ENCODE measurements around the gene TAF10. TPM values are rescaled to one million over a fixed set of nuclear protein-coding genes. Genes with fewer than 3 reads are reported as not detected.

Gene TAF10
- total RNA-seq, 4 donors from 2014 or later, result 49.8 to 77.8 (median 65.7) TPM

DNA sequence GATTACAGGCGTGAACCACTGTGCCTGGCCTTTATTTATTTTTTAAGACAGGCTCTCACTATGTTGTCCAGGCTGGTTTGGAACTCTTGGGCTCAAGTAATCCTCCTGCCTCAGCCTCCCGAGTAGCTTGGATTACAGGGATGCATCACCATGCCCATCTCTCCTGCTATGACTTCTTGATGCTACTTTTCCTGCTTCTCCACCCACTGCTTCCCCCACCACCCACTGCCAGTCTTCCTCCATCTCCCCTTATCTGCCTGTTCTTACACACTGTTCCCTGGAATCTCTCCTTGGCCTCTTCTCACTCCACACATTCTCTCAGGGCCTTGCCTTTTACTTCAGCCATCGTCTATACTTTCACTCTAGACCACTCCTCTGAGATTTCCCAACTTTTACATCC is 24.5 kb upstream of the TAF10 start:
- peak overlapping the region in 1 of 4 donors; percentile 39 for H3K27ac ChIP-seq
- H3K9me3 ChIP-seq, result no peaks in the 10 kb centered on the region
- intact Hi-C loops (cut with DNase I; ENCODE audit: low total_unique reads) (no loop called here), in situ Hi-C loops (cut with MboI; ENCODE audit: low sequenced_read_pairs in 4 of 4) (no loop called here)
- TF ChIP-seq, protein P1, sequence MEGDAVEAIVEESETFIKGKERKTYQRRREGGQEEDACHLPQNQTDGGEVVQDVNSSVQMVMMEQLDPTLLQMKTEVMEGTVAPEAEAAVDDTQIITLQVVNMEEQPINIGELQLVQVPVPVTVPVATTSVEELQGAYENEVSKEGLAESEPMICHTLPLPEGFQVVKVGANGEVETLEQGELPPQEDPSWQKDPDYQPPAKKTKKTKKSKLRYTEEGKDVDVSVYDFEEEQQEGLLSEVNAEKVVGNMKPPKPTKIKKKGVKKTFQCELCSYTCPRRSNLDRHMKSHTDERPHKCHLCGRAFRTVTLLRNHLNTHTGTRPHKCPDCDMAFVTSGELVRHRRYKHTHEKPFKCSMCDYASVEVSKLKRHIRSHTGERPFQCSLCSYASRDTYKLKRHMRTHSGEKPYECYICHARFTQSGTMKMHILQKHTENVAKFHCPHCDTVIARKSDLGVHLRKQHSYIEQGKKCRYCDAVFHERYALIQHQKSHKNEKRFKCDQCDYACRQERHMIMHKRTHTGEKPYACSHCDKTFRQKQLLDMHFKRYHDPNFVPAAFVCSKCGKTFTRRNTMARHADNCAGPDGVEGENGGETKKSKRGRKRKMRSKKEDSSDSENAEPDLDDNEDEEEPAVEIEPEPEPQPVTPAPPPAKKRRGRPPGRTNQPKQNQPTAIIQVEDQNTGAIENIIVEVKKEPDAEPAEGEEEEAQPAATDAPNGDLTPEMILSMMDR (IDR thresholded peaks at IDR 0.05 in 4 of 5, conservative IDR thresholded peaks at IDR 0.05 in 1 of 5), result no peak
- TF ChIP-seq POLR2A (IDR thresholded peaks at IDR 0.05), result no peak
- DNase-seq, result no peak
- no peak for ATAC-seq
- H3K4me1 ChIP-seq, result peaks cover 14 to 44% of the 10 kb centered on the region in 2 donors
- H3K4me3 ChIP-seq, result no peak overlapping the region
- H3K36me3 ChIP-seq, result no peaks in the 10 kb centered on the region
- no peaks in the 10 kb centered on the region for H3K27me3 ChIP-seq

GRCh38 chr11:6635082-6635932 is 23.3 kb upstream of the TAF10 start:
- Histone ChIP-seq H3K36me3 (no peaks in the 10 kb centered on the region), H3K4me1 (peaks cover 14 to 44% of the 10 kb centered on the region in 2 donors), H3K27me3 (no peaks in the 10 kb centered on the region), H3K27ac (peak overlapping the region; percentile 39 to 52 (median 47)), H3K9me3 (no peaks in the 10 kb centered on the region), H3K4me3 (no peak overlapping the region)
- ATAC-seq (peak; percentile 50 to 56), DNase-seq (no peak)
- TF ChIP-seq POLR2A (IDR thresholded peaks at IDR 0.05), result no peak
- TF ChIP-seq, protein P1 (IDR thresholded peaks at IDR 0.05 in 4 of 5, conservative IDR thresholded peaks at IDR 0.05 in 1 of 5), result no peak
- intact Hi-C loops (cut with DNase I; ENCODE audit: low total_unique reads) (no loop called here), in situ Hi-C loops (cut with MboI; ENCODE audit: low sequenced_read_pairs in 4 of 4) (no loop called here)

- intact Hi-C loops (cut with DNase I; ENCODE audit: low total_unique reads) (no loop called here), in situ Hi-C loops (cut with MboI; ENCODE audit: low sequenced_read_pairs in 4 of 4) (no loop called here)
- DNase-seq, result no peak
- TF ChIP-seq POLR2A (IDR thresholded peaks at IDR 0.05), result no peak
- TF ChIP-seq, protein P1 (IDR thresholded peaks at IDR 0.05 in 4 of 5, conservative IDR thresholded peaks at IDR 0.05 in 1 of 5), result no peak
- H3K27me3 ChIP-seq, result no peaks in the 10 kb centered on the region
- no peaks in the 10 kb centered on the region for H3K36me3 ChIP-seq
- peaks cover 14 to 44% of the 10 kb centered on the region in 2 donors for H3K4me1 ChIP-seq
- peak overlapping the region in 3 of 4 donors; percentile 39 to 52 (median 47) for H3K27ac ChIP-seq
- H3K4me3 ChIP-seq, result no peak overlapping the region
- no peaks in the 10 kb centered on the region for H3K9me3 ChIP-seq
- ATAC-seq, result no peak
Measured at GRCh38 chr11:6634534-6634933, 22.5 kb upstream of the TAF10 start.

- no peaks in the 10 kb centered on the region for H3K27me3 ChIP-seq
- in situ Hi-C loops (cut with MboI; ENCODE audit: low sequenced_read_pairs in 4 of 4) (no loop called here), intact Hi-C loops (cut with DNase I; ENCODE audit: low total_unique reads) (no loop called here)
- DNase-seq (no peak), ATAC-seq (no peak)
- no peak overlapping the region for H3K27ac ChIP-seq
- H3K9me3 ChIP-seq, result no peaks in the 10 kb centered on the region
- H3K36me3 ChIP-seq, result no peaks in the 10 kb centered on the region
- H3K4me1 ChIP-seq, result peaks cover 12 to 37% of the 10 kb centered on the region in 2 donors
- no peak for TF ChIP-seq POLR2A (IDR thresholded peaks at IDR 0.05)
- TF ChIP-seq, protein P1 (IDR thresholded peaks at IDR 0.05 in 4 of 5, conservative IDR thresholded peaks at IDR 0.05 in 1 of 5), result no peak
- H3K4me3 ChIP-seq, result no peak overlapping the region
Measured at GRCh38 chr11:6633422-6634408, 21.7 kb upstream of the TAF10 start.
